ENCODE data around the gene OTX1. TPM values are rescaled to one million over a fixed set of nuclear protein-coding genes. Genes with fewer than 3 reads are reported as not detected.
A peak's percentile ranks its signal among the peaks of the same experiment; 100 is the strongest.

OTX1 gene
- total and polyA plus RNA-seq, 9 of the 15 experiments (the other 6 are each of a cell fraction or from before 2014, with no cell fraction given), result 0.18 to 7.1 (median 0.58) TPM

DNA sequence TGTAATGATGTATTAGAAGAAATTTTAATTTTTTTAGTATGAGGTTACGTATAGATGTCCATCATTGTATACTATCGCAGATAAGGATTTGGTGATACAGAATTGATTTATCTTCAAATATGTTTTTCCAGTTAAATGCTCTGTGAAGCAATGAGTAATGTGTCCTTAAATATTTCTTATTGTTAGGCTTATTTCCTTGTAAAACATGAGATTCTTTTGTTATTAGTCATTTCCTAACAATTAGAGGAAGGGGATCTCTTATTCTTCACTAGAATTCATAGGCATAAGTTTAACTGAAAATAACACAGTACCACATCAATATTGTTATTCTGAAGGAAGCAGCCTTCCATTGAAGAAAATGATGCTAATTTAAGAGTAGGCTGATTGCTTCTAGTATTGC, 15.5 kb upstream of the OTX1 start (continued):
- no peak for TF ChIP-seq NRF1 (conservative IDR thresholded peaks at IDR 0.05 in 1 of 2, IDR thresholded peaks at IDR 0.05 in 1 of 2)
- TF ChIP-seq ZNF57 (CRISPR knock-in tag; IDR thresholded peaks at IDR 0.05), result no peak
- TF ChIP-seq, protein P1, sequence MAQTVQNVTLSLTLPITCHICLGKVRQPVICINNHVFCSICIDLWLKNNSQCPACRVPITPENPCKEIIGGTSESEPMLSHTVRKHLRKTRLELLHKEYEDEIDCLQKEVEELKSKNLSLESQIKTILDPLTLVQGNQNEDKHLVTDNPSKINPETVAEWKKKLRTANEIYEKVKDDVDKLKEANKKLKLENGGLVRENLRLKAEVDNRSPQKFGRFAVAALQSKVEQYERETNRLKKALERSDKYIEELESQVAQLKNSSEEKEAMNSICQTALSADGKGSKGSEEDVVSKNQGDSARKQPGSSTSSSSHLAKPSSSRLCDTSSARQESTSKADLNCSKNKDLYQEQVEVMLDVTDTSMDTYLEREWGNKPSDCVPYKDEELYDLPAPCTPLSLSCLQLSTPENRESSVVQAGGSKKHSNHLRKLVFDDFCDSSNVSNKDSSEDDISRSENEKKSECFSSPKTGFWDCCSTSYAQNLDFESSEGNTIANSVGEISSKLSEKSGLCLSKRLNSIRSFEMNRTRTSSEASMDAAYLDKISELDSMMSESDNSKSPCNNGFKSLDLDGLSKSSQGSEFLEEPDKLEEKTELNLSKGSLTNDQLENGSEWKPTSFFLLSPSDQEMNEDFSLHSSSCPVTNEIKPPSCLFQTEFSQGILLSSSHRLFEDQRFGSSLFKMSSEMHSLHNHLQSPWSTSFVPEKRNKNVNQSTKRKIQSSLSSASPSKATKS (CRISPR knock-in tag; IDR thresholded peaks at IDR 0.05), result no peak
- no peak for TF ChIP-seq ZNF23 (CRISPR knock-in tag; IDR thresholded peaks at IDR 0.05)

DNA sequence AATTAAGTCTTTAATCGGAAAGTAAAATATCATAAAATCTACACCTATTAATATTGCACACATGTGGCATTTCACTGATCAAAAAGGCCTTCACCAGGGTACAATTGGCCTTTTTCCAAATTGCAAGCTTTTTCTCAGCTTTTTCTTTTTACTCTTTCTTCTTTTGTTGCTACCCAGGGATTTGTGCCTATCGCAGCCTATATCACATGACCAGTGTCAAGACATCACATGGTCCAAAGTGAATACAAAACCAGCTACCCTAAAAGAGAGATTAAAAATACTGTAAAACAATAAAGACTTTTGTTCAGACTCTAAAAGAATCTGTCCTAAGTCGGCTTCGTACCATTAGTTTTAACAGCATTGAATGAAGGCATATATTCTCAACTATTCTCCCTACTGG, 15.0 kb upstream of the OTX1 start:
- WGBS (ENCODE audit: insufficient coverage, low coverage, missing lambda C conversion rate), result 77% methylated on average over 4 of the region's 4 CpGs
- DNase-seq (ENCODE audit: extremely low read depth in 1 of 4, low spot score in 3 of 4) (no peak), FAIRE-seq (no peak), ATAC-seq (no peak)
- no peaks in the 10 kb centered on the region for H3K9me1 ChIP-seq (ENCODE audit: control insufficient read depth, insufficient read depth, low read length)
- no peak overlapping the region for H3K9ac ChIP-seq (ENCODE audit: insufficient read depth in 1 of 2, low read depth in 2 of 2, low read length in 2 of 2)
- H3K4me2 ChIP-seq (ENCODE audit: insufficient read depth, low read length), result no peak overlapping the region
- no peaks in the 10 kb centered on the region for H4K20me1 ChIP-seq (replicated peaks; ENCODE audit: control insufficient read depth, insufficient read depth, low read length)
- POLR2A ChIA-PET, result no interaction called here
- no peaks in the 10 kb centered on the region for H3K27me3 ChIP-seq (ENCODE audit: control insufficient read depth in 2 of 2, insufficient read depth in 2 of 2, low read length in 2 of 2)
- in situ Hi-C loops (cut with MboI), result no loop called here
- no peak for TF ChIP-seq ZNF175 (CRISPR knock-in tag; IDR thresholded peaks at IDR 0.05; ENCODE audit: low read depth)
- TF ChIP-seq ZNF311 (CRISPR knock-in tag; IDR thresholded peaks at IDR 0.05), result no peak
- no peak for TF ChIP-seq TGIF2 (CRISPR knock-in tag; IDR thresholded peaks at IDR 0.05)
- TF ChIP-seq, protein P2, sequence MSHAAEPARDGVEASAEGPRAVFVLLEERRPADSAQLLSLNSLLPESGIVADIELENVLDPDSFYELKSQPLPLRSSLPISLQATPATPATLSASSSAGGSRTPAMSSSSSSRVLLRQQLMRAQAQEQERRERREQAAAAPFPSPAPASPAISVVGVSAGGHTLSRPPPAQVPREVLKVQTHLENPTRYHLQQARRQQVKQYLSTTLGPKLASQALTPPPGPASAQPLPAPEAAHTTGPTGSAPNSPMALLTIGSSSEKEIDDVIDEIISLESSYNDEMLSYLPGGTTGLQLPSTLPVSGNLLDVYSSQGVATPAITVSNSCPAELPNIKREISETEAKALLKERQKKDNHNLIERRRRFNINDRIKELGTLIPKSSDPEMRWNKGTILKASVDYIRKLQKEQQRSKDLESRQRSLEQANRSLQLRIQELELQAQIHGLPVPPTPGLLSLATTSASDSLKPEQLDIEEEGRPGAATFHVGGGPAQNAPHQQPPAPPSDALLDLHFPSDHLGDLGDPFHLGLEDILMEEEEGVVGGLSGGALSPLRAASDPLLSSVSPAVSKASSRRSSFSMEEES (CRISPR knock-in tag; IDR thresholded peaks at IDR 0.05), result peak; percentile 66
- intact Hi-C loops (cut with micrococcal nuclease), result no loop called here
- H3K9me3 ChIP-seq (replicated peaks; ENCODE audit: control insufficient read depth, insufficient read depth, low read depth, low read length), result no peaks in the 10 kb centered on the region
- H3K4me3 ChIP-seq, result no peak overlapping the region
- no peak overlapping the region for H3K27ac ChIP-seq (ENCODE audit: extremely low read depth, low read depth, low read length)
- no TSS peak for BruUV-seq (replicated peaks)
- no peaks in the 10 kb centered on the region for H3K79me2 ChIP-seq (ENCODE audit: control insufficient read depth, insufficient read depth, low read length)
- H2AFZ ChIP-seq (ENCODE audit: low read depth, low read length), result no peak overlapping the region
- CTCF ChIA-PET (ENCODE audit: low intra/inter-chr PET ratio), result no interaction called here
- H3K4me1 ChIP-seq (replicated peaks in 1 of 2; ENCODE audit: control insufficient read depth in 2 of 2, insufficient read depth in 2 of 2, low read length in 2 of 2), result peaks cover 2 to 6% of the 10 kb centered on the region in 2 experiments; a peak in 3 of 5 replicates
- H3K36me3 ChIP-seq (ENCODE audit: control insufficient read depth, insufficient read depth, low read length), result no peaks in the 10 kb centered on the region
